ENCODE data around the gene S100A14.
"Not testable (repeated sequence)": the region's sequence is repeated elsewhere in the genome, so short reads cannot be mapped to it uniquely, and the experiment has no call there.

Gene S100A14

GRCh38 chr1:153586347-153586746 lies 29.8 kb downstream of the S100A14 start:
- no peak for DNase-seq (ENCODE audit: low spot score)

GRCh38 chr1:153585006-153585405 lies 31.1 kb downstream of the S100A14 start:
- no peak for DNase-seq (ENCODE audit: low spot score)

GRCh38 chr1:153583976-153584375 lies 32.1 kb downstream of the S100A14 start:
- no peak for DNase-seq (ENCODE audit: low spot score)

- DNase-seq (ENCODE audit: low spot score): not testable (repeated sequence)
These were observed 32.6 kb downstream of the S100A14 start for GRCh38 chr1:153583514-153583913.

GRCh38 chr1:153582836-153583235 lies 33.3 kb downstream of the S100A14 start:
- DNase-seq (ENCODE audit: low spot score): not testable (repeated sequence)

- DNase-seq (ENCODE audit: low spot score): no peak
These were observed 37.2 kb downstream of the S100A14 start for GRCh38 chr1:153578936-153579335.

GRCh38 chr1:153578490-153578889 lies 37.6 kb downstream of the S100A14 start:
- DNase-seq (ENCODE audit: low spot score): no peak

GRCh38 chr1:153577624-153578051 lies 38.5 kb downstream of the S100A14 start:
- DNase-seq (ENCODE audit: low spot score): no peak

GRCh38 chr1:153577138-153577537 lies 39.0 kb downstream of the S100A14 start:
- DNase-seq (ENCODE audit: low spot score): no peak

- not testable (repeated sequence) for DNase-seq (ENCODE audit: low spot score)
These were observed 40.6 kb downstream of the S100A14 start for GRCh38 chr1:153575497-153575896.

GRCh38 chr1:153575081-153575491 lies 41.0 kb downstream of the S100A14 start:
- DNase-seq (ENCODE audit: low spot score): not testable (repeated sequence)

GRCh38 chr1:153573351-153573750 lies 42.8 kb downstream of the S100A14 start:
- no peak for DNase-seq (ENCODE audit: low spot score)

GRCh38 chr1:153572569-153573015 lies 43.5 kb downstream of the S100A14 start:
- DNase-seq (ENCODE audit: low spot score): no peak

- no peak for DNase-seq (ENCODE audit: low spot score)
These were observed 44.4 kb downstream of the S100A14 start for GRCh38 chr1:153571706-153572105.

GRCh38 chr1:153570874-153571273 lies 45.3 kb downstream of the S100A14 start:
- no peak for DNase-seq (ENCODE audit: low spot score)

- no peak for DNase-seq (ENCODE audit: low spot score)
These were observed 46.7 kb downstream of the S100A14 start for GRCh38 chr1:153569465-153569864.

- DNase-seq (ENCODE audit: low spot score): peak; percentile 92
These were observed 47.6 kb downstream of the S100A14 start for GRCh38 chr1:153568367-153569099.

GRCh38 chr1:153567621-153568366 lies 48.3 kb downstream of the S100A14 start:
- no peak for DNase-seq (ENCODE audit: low spot score)

- DNase-seq (ENCODE audit: low spot score): peak; percentile 89
These were observed 49.4 kb downstream of the S100A14 start for GRCh38 chr1:153566414-153567371.

- no peak for DNase-seq (ENCODE audit: low spot score)
These were observed 50.4 kb downstream of the S100A14 start, which contains the start of gene S100A2 for GRCh38 chr1:153565529-153566374. Gene S100A2, minus strand, starts transcription at chr1:153565844. Its CDS starts 1,967 bp downstream, at chr1:153563877.
